Activated CD4-positive, CD25-positive, alpha-beta regulatory T cell treated with anti-CD3 and anti-CD28 coated beads, Interleukin-2, amount 50 U/mL, for 72 hours (primary cell): ENCODE results near the gene PIGQ.

Source experiments
- DNase-seq: peaks from one replicate; pipeline ENCODE4 v3.0.0; 2021

The PIGQ gene

DNA sequence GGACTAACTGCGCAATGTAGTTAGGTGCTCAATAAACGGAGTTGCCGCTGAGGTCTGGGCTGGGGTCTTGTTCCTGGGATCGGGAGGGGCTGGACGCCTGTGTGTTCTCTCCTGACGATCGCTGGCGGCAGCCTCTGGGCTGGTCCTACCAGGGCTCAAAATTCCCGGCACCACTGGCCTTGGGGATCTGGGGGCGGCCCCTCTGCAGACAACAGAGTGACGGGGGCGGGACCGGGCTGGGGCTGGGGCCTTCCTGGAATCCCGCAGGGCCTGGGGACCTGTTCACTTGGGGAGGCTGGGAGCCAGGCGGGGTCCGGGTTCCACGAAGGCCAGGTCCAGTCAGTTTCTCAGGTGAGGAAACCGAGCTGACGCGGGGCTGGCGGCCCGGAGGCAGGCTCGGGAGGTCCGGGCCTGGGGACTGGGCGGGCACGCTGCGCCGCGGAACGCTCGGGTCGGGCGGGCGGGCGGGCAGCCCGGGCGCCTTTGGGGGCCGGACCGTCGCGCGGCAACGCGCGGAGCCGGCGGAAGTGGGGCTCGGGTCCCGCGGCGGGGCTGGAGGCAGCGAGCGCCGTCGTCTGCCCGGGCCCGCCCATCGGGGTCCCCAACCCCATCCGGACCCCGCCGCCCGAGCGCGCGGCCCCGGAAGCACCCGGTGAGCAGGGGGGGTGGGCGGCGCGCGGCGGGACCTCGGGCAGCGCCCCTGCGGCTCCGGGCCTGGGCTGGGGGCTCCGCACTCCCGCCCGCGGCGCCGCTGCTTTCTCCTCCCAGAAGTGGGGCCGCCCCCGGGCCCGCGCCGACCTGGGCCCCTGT lies at the start of gene PIGQ:
TSS of gene PIGQ (plus strand) at position 524 of the 810 bp plus-strand sequence. CDS start 4,107 bp downstream, outside the sequence.
- DNase-seq, result peak; percentile 63

DNA sequence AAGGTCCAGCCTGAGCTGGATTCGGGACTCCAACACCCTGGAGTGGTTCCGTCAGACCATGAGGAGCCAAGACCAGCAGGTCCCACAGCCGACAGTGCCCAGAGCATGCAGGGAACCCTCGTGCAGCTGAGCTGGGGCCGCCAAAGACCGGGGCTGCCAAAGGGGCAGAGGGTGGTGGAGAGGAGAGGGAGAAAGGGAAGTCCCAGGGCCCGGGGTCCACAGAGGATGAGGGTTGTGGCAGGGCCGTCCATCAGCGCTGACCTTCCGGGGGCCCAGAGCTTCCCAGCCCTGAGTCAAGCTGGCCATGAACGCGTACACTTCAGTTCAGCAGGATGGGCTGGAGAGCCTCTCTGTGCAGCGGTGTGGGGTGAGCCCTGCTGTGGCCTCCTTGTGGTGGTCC lies 48.9 kb upstream of the PIGQ start:
- DNase-seq, result no peak

GRCh38 chr16:521381-522210 lies 48.2 kb upstream of the PIGQ start:
- no peak for DNase-seq

GRCh38 chr16:522320-523096 lies 47.3 kb upstream of the PIGQ start:
- DNase-seq, result no peak

DNA sequence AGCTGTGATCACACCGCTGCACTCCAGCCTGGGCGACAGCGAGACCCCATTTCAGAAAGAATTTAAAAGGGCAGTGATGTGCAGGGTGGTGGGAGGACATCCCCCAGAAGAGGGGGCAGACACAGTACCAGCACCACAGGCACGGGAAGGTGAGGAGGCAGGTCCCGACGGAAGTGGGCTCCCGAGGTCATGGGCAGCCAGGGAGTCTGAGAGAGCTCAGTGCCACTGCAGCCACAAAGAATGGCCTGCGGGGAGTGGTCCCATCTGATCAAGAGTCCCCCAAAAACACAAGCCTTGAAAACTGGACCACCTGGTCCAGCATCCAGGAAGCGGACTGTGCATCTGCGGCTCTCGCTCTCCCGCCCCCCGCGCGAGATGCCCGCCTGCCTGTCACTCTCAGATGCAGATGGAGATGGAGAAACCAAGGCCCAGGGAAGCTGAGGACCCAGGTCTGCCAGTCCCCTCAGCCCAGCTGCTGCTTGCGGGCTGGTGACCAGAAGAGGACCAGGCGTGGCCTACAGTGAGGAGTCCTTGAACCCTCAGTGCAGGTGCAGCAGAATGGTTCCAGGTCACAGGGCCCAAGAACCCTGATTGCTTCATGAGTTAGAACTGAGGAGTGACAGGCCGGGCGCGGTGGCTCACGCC lies 46.5 kb upstream of the PIGQ start:
- no peak for DNase-seq

DNA sequence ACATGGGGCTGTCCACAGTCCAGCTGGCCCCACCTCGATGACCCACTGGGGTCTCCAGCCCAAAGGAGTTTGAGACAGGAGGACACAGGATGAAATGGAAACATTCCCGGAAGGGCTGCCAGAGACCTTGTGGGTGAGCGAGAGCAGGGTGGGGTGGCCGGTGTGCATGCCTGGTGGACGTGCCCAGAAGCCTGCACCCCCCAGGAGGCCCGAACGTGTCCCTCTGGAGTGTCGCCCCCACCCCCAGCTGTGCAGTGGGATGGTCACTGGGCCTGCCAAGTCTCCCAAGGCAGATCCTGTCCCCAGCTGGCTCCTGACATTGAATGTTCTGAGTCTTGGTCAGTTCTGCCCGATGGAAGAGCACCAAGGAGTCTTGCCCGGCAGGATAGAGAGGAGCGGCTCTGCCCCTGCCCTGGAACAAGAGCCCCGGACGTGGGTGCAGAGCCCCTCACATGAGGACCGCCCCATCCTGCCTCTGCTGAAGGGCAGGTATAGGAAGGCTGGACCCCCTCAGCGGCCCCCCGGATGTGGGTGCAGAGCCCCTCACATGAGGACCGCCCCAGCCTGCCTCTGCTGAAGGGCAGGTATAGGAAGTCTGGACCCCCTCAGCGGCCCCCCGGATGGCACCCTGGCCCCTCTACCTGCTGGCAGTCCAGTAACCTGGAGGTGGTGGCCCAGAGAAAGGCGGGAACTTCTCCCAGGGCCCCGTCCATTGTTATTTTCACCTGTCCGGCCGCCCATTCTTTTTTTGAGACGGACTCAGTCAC lies 45.3 kb upstream of the PIGQ start:
- no peak for DNase-seq

DNA sequence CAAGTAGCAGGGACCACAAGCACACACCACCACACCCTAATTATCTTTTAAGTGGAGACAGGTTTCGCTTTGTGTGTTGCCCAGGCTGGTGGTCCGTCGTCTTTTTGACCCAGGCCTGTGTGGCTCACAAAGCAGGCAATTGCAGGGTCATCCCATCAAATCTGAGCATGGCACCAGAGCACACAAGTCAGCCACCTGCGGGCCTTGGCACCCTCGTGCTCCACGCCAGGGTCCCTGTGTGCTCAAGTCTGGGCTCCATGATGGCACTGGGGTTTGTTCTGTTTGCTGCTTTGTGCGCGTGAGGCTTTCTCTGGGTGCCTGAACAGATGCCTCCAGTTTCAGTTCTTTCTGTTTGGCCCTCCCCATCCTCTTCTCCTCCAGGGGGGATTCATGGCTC lies 44.6 kb upstream of the PIGQ start:
- DNase-seq, result no peak

- DNase-seq, result peak; percentile 64
Measured at GRCh38 chr16:525520-526180, 44.1 kb upstream of the PIGQ start.

- no peak for DNase-seq
Measured at GRCh38 chr16:526181-527014, 43.4 kb upstream of the PIGQ start.

DNA sequence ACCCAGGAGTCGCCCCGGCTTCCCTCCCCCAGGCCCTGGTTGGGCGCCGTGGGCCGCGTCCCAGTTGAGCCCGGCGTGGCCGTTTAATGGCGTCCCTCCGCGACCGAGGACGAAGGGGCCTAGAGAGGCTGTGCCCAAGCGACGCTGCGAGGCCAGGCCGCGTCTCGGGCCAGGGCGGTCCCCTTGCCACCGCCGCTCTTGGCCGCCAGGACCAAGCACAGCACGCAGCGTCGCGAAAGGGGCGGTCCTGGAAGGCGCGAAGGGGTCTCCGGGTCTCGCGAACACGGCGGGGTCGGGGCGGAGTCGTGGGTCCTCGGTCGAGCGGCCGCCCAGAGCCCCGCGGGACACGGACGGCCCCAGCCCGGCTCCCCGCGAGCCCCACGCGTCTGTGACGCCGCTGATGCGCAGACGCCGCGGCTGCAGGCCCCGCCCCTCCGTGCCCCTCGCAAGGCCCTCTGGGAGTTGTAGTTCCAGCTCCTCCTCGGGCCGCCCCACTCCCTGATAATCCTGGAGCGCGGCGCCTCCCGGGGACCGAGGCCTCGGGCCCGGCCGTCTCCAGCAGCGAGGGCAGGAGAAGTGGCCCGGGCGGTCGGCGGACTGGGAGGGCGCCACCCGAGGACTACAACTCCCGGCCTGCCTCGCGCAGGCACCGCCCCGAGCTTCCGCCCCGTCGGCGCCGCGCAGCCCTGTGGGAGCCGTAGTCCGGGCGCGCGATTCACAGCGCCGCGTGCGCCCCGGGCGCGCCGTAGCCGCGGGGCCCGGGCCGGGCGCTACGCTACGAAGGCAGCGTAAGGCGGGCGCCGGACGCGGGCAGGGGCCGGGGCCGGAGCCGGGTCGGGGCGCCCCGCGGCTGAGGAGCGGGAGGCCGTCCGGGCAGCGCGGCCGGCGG lies 42.5 kb upstream of the PIGQ start, which contains the start of gene CAPN15:
TSS of gene CAPN15 (plus strand) at position 698 of the 889 bp plus-strand sequence. CDS start 19,127 bp downstream, outside the sequence.
- DNase-seq, result peak; percentile 88

DNA sequence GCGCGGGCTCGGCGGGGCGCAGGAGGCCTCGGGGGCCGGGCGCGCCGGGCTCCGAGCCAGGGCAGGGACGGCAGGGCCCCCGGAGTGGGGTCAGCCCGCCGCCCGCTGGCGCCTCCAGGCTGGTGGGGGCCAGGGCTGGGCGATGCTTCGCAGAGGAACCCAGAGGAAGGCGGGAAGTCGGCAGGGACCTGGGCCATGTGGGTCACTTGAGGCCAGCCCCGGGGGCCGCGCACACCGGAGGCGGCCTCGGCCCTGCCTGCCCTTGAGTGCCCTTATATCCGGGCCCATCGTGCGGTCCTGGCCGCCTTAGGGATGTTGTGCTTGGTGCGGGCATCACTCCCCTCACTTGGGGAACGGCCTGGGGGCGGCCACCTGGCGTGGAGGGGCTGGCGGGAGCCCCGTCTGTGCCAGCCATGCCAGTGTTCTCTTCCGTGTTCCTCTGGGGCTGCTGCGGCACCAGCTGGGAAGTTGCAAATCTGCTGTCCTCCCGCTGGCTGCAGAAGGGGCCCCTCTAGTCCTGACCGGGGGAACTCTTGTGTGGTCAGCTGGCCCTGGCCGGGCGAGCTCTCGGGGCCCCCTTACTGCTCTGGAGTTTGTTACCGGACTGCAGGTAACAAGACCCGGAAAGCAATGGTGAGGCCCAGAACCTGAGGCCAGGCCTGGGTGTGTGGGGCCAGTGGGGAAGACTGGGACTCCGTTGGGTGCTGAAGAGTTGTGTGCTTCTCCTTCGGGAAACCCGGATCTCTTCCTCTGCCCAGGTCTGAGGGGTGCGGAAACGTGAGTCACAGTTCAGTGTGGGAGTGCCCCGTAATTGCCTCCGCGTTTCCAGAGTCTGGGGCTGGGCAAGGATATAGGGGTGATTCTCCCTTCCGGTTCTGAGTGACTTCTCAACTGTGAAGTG lies 41.4 kb upstream of the PIGQ start:
- DNase-seq, result peak; percentile 55

DNA sequence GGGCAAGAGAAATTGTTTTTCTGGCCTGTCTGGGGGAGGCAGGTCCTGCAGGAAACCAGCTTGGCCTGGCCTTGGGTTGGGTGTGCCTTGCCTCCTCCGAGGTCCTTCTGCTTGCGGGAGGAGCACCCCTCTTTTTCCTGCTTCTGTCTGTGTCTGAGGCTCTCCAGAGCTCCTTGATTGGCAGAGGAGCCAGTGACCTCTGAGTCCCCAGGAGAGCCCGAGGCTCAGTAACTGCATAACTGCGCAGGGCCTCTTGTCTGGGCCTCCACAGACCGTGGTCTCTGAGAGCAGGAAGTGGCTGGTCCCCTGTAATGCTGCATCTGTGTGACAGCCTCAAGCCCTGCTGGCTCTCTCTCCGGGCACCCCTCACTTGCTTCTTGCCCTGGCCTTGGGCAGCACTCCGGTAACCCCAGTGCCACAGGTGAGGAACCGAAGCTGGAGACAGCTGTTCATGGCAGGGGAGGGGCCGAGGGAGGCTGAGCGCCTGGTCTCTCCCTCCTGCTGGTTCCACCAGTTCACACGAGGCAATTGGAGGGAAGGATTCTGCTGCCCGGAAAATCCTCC lies 40.7 kb upstream of the PIGQ start:
- no peak for DNase-seq

- no peak for DNase-seq
Measured at GRCh38 chr16:530111-530817, 39.5 kb upstream of the PIGQ start.

GRCh38 chr16:531494-532125 lies 38.2 kb upstream of the PIGQ start:
- no peak for DNase-seq

- no peak for DNase-seq
Measured at GRCh38 chr16:533391-534123, 36.2 kb upstream of the PIGQ start.

DNA sequence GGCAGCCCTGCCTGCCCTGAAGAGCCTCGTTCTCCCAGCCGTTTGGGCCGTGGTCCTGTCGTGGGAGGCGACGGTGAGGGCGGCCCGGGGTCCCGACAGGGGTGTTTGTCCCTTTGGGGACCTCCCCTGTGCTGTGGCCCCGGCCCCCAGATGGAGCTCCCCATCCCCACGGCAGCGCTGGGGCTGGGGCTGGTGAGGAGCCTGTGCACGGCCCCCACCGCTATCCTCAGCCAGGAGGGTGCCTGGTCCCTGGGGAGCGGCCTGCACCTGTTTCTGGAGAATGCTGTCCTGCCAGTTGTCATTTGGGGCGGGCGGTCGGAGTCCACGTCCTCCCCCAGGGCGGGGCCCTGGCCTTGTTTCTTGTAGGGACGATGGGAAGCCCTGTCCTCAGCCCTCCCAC lies 35.6 kb upstream of the PIGQ start:
- no peak for DNase-seq
